CD4-positive, alpha-beta T cell treated with Interleukin-12 subunit alpha and Interleukin-12 subunit beta, for 1 hour (primary cell): ENCODE data around the gene SELENOI.
A peak's percentile ranks its signal among the peaks of the same experiment; 100 is the strongest.
"Not testable (repeated sequence)": the region's sequence is repeated elsewhere in the genome, so short reads cannot be mapped to it uniquely, and the experiment has no call there.

ENCODE experiments used
- DNase-seq: peaks from one replicate; pipeline ENCODE4 v3.0.0-alpha.2; 2020

SELENOI gene

GRCh38 chr2:26327291-26328272 lies 18.4 kb upstream of the SELENOI start:
- no peak for DNase-seq

- DNase-seq, result not testable (repeated sequence)
Measured at GRCh38 chr2:26329083-26329482, 16.9 kb upstream of the SELENOI start.

- DNase-seq, result peak; percentile 79
Measured at GRCh38 chr2:26330114-26330549, 15.8 kb upstream of the SELENOI start.

GRCh38 chr2:26330604-26331003 lies 15.3 kb upstream of the SELENOI start:
- no peak for DNase-seq

- DNase-seq, result not testable (repeated sequence)
Measured at GRCh38 chr2:26331321-26331720, 14.6 kb upstream of the SELENOI start.

- no peak for DNase-seq
Measured at GRCh38 chr2:26333293-26333692, 12.7 kb upstream of the SELENOI start.

GRCh38 chr2:26335231-26335630 lies 10.7 kb upstream of the SELENOI start:
- no peak for DNase-seq

- no peak for DNase-seq
Measured at GRCh38 chr2:26336719-26337118, 9.2 kb upstream of the SELENOI start.

- DNase-seq, result no peak
Measured at GRCh38 chr2:26337298-26337697, 8.6 kb upstream of the SELENOI start.

GRCh38 chr2:26340831-26341230 lies 5.1 kb upstream of the SELENOI start:
- DNase-seq, result no peak

- no peak for DNase-seq
Measured at GRCh38 chr2:26344581-26345282, 1.2 kb upstream of the SELENOI start.

GRCh38 chr2:26345283-26345544 lies 729 bp upstream of the SELENOI start:
- DNase-seq, result no peak

GRCh38 chr2:26346454-26347053 lies 611 bp downstream of the SELENOI start, which contains the start of gene ADGRF3:
ADGRF3 (minus strand) TSS chr2:26346789; CDS start chr2:26346234, 555 bp downstream.
- peak; percentile 70 for DNase-seq

- peak; percentile 10 for DNase-seq
Measured at GRCh38 chr2:26347286-26347865, 1.4 kb downstream of the SELENOI start.

GRCh38 chr2:26349690-26350089 lies 3.7 kb downstream of the SELENOI start:
- DNase-seq, result no peak

- no peak for DNase-seq
Measured at GRCh38 chr2:26351375-26352090, 5.6 kb downstream of the SELENOI start.

- no peak for DNase-seq
Measured at GRCh38 chr2:26352892-26353291, 6.9 kb downstream of the SELENOI start.

GRCh38 chr2:26354469-26354868 lies 8.5 kb downstream of the SELENOI start:
- not testable (repeated sequence) for DNase-seq

- no peak for DNase-seq
Measured at GRCh38 chr2:26355038-26355995, 9.4 kb downstream of the SELENOI start.

- DNase-seq, result no peak
Measured at GRCh38 chr2:26356111-26356510, 10.2 kb downstream of the SELENOI start.

GRCh38 chr2:26356771-26357170 lies 10.8 kb downstream of the SELENOI start:
- no peak for DNase-seq
